Measurements from ENCODE around the gene FNDC3B.
"Not testable (repeated sequence)": the region's sequence is repeated elsewhere in the genome, so short reads cannot be mapped to it uniquely, and the experiment has no call there.

Gene FNDC3B

DNA sequence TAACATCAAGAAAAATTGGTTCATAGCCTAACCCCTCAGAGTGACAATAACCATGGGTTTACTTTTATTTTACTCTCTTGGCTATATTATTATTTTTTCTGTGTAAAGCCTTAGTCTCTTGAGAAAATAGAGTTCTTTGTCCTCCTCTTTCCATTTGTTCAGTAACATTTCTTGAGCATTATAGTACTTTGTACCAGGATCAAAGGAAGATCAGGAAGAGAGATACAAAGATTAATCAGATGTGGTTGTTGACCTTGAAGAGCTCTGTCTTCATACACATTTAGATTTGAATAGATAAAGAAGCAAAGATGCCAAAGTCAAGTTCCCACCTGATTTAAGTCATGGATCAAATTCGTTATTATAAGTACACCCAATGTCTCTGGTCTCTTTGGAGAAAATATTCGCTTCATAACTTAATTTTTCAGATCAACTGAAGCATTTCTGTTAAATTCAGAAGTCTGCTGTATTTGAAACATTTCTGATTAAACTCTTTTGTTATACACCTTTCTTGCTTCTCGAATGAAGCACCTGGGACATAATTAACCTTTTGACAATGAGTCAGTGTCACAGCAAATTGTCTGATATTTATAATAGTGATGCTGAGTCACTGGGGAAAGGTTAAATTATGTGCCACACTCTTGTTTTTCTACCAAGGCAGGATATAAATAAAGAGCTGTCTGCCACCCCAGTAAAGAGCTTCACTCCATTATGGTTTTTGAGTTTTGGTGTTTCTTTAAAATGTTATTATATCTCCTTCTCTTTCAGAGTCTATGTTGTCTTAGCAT lies 308.7 kb downstream of the FNDC3B start:
- no peaks in the 10 kb centered on the region for H3K27me3 Mint-ChIP-seq
- H3K9me3 Mint-ChIP-seq (ENCODE audit: low read depth): no peaks in the 10 kb centered on the region
- H3K27ac Mint-ChIP-seq: no peak overlapping the region
- H3K4me1 Mint-ChIP-seq (ENCODE audit: low read depth): no peaks in the 10 kb centered on the region
- H3K36me3 Mint-ChIP-seq: peaks cover 24% of the 10 kb centered on the region
- no peak overlapping the region for H3K4me3 Mint-ChIP-seq

DNA sequence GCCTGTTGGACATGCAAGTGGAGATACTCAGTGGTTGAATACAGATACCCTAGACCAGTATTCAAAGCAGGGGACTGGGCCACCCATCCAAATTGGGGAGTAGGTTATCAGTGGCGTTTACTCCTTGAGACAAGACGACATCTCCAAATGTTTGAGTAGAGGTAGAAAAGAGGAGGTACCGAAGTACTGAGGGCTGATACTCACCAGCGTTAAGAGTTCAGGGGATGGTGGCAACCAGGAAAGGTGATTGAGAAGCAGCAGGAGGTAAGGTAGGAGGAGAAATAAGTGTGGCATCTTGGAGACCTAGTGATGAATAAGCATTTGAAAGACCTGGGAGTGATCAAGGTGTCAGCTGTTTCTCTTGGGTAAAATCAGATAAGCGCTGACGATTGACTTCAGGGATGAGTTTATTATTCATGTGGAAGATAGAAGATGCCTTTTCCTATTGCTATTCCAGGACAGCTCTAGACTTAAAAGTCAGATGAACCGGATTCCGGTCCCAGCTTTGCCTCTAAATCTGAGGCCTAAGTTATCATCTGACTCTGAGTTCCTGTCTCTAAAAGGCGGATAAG lies 312.6 kb downstream of the FNDC3B start:
- no peaks in the 10 kb centered on the region for H3K27me3 Mint-ChIP-seq
- no peaks in the 10 kb centered on the region for H3K4me1 Mint-ChIP-seq (ENCODE audit: low read depth)
- H3K36me3 Mint-ChIP-seq: peaks cover 28% of the 10 kb centered on the region
- H3K4me3 Mint-ChIP-seq: no peak overlapping the region
- H3K9me3 Mint-ChIP-seq (ENCODE audit: low read depth): no peaks in the 10 kb centered on the region
- no peak overlapping the region for H3K27ac Mint-ChIP-seq

DNA sequence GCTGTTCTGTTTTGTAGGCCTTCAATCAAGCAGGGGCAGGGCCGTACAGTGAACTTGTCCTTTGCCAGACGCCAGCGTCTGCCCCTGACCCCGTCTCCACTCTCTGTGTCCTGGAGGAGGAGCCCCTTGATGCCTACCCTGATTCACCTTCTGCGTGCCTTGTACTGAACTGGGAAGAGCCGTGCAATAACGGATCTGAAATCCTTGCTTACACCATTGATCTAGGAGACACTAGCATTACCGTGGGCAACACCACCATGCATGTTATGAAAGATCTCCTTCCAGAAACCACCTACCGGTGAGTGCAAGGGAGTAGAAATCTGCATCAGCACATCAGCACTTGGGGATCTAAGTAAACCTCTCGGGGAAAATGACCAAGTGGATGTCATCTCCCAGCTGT lies 313.4 kb downstream of the FNDC3B start:
- H3K4me3 Mint-ChIP-seq: no peak overlapping the region
- peaks cover 30% of the 10 kb centered on the region for H3K36me3 Mint-ChIP-seq
- no peaks in the 10 kb centered on the region for H3K9me3 Mint-ChIP-seq (ENCODE audit: low read depth)
- no peaks in the 10 kb centered on the region for H3K4me1 Mint-ChIP-seq (ENCODE audit: low read depth)
- H3K27me3 Mint-ChIP-seq: no peaks in the 10 kb centered on the region
- H3K27ac Mint-ChIP-seq: no peak overlapping the region

DNA sequence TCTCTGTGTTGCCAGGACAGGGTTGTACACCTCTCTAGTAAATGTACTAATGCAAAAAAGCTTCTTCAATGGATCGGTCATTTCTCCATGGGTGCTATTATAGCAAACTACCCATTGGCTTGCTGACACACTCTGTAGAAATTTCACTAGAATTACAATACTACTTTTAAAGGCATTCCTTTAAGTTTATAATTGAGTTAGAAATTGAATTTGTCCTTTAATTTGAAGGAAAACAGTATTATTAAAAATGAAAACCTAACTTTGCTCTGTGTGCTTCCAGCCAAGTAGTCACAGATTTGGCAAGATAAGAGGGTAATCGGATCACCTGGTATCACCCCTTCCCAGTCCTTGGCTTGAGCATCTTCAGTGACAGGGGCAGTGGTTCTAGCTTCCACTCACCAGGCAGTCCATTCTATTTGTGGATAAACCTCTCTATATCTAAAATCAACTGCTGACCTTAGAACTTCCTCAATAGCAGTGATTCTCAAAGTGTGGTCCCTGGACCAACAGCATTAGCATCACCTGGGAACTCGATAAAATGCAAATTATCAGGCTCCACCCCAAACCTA lies 315.6 kb downstream of the FNDC3B start:
- no peaks in the 10 kb centered on the region for H3K27me3 Mint-ChIP-seq
- peaks cover 35% of the 10 kb centered on the region for H3K36me3 Mint-ChIP-seq
- H3K4me1 Mint-ChIP-seq (ENCODE audit: low read depth): no peaks in the 10 kb centered on the region
- H3K4me3 Mint-ChIP-seq: no peak overlapping the region
- no peaks in the 10 kb centered on the region for H3K9me3 Mint-ChIP-seq (ENCODE audit: low read depth)
- no peak overlapping the region for H3K27ac Mint-ChIP-seq

DNA sequence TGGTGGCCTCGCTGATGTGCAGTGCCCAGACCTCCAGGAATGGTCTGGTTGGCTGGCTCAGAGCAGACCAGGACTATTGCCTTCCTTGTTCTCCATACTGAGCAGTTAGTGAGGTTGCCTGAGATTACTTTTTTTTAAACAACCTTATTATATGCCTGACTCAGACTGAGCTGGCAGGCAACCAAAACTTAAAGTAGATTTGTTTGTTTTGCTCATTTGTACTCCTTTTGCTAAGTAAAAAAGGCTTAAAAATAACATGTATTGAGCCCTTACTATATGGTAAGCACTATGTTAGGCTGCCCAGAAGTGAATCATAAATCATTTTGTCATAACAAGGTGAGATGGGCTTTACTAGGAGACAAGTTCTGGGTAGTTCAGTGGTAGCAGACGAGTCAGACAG lies 316.5 kb downstream of the FNDC3B start:
- no peaks in the 10 kb centered on the region for H3K27me3 Mint-ChIP-seq
- H3K27ac Mint-ChIP-seq: no peak overlapping the region
- no peaks in the 10 kb centered on the region for H3K9me3 Mint-ChIP-seq (ENCODE audit: low read depth)
- peaks cover 42% of the 10 kb centered on the region for H3K36me3 Mint-ChIP-seq
- H3K4me1 Mint-ChIP-seq (ENCODE audit: low read depth): no peaks in the 10 kb centered on the region
- H3K4me3 Mint-ChIP-seq: no peak overlapping the region

DNA sequence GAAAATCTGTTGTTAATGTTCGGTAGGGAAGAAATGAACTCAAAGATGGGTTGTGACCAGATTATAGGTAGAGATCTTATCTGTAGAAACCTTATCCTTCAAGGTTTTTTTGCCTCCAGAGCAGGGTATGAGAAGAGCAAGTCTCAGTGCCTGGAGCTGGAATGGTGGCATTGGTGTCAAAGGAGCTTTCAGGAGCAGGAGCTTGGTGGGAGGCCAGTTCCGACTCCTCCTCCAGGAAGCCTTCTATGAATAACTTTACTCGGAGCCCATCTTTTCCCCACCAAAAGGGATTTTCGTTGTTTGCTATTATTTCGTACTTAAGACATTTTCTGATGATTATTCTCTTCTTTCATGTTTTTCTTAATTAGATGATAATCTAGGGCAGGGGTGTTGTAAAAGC lies 317.0 kb downstream of the FNDC3B start:
- H3K4me1 Mint-ChIP-seq (ENCODE audit: low read depth): no peaks in the 10 kb centered on the region
- no peaks in the 10 kb centered on the region for H3K27me3 Mint-ChIP-seq
- peaks cover 41% of the 10 kb centered on the region for H3K36me3 Mint-ChIP-seq
- no peak overlapping the region for H3K4me3 Mint-ChIP-seq
- no peak overlapping the region for H3K27ac Mint-ChIP-seq
- no peaks in the 10 kb centered on the region for H3K9me3 Mint-ChIP-seq (ENCODE audit: low read depth)

DNA sequence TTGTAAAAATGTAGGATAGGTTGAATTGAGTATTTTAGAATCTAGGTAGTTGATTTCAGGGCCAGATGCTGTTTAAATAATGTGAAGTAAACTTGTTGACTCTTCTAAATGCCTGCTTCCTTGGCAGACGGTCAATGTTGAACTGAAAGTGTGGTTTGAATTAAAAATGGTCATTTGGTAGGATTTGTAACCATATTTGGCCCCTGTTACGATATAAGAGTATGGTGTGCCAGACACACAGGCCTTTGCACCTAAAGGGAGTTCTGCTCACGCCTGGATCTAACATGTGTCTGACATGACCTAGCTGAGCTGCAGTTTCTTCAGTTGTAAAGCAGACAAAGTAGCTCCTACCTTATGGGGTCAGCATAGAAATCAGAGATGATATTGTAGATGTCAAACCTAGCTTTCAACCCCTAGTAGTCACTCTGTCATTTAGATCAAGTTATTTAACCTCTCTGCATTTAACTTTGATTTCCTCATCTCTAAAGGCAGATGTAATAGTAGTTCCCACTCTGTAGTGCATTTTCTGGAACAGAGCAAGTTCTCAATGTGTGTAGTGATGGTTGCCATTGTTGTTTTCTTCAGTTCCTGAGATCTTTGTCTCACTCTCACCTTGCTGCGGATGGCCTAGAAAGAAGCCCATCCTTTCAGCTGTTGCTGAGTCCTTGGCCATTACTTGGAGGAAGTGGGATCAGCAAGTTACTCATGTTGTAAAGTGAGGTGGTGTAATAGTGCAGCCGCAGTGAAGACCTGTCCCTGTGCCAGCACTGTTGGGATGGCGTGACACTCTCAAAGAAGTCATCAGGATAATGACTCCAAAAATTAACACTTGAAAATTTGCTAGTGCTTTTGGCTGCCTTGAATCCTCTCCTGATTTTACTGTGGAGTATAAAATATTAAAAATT lies 318.7 kb downstream of the FNDC3B start:
- peaks cover 37% of the 10 kb centered on the region for H3K36me3 Mint-ChIP-seq
- H3K4me1 Mint-ChIP-seq (ENCODE audit: low read depth): no peaks in the 10 kb centered on the region
- H3K9me3 Mint-ChIP-seq (ENCODE audit: low read depth): no peaks in the 10 kb centered on the region
- H3K27ac Mint-ChIP-seq: no peak overlapping the region
- H3K4me3 Mint-ChIP-seq: no peak overlapping the region
- H3K27me3 Mint-ChIP-seq: no peaks in the 10 kb centered on the region

DNA sequence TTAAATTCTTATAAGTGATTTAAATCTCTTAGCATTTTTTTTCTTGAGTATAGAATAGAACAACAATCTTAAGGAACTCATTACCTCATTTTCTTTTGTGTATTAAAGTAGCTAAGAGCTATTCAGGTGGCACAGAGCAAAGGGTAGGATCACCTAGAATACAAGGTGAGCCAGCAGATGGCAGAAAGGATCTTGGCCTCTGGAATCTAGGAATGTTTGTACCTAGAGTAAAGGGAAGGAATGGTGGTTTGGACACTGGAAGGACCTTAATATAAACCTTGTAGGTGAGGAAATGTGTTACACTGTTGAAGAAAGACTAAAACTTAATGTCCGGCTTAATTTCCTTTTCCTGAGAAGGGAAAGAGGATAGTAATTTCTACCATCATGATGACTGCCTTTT lies 319.9 kb downstream of the FNDC3B start:
- H3K4me3 Mint-ChIP-seq: no peak overlapping the region
- H3K27me3 Mint-ChIP-seq: no peaks in the 10 kb centered on the region
- H3K36me3 Mint-ChIP-seq: peaks cover 34% of the 10 kb centered on the region
- no peaks in the 10 kb centered on the region for H3K9me3 Mint-ChIP-seq (ENCODE audit: low read depth)
- no peak overlapping the region for H3K27ac Mint-ChIP-seq
- no peaks in the 10 kb centered on the region for H3K4me1 Mint-ChIP-seq (ENCODE audit: low read depth)

DNA sequence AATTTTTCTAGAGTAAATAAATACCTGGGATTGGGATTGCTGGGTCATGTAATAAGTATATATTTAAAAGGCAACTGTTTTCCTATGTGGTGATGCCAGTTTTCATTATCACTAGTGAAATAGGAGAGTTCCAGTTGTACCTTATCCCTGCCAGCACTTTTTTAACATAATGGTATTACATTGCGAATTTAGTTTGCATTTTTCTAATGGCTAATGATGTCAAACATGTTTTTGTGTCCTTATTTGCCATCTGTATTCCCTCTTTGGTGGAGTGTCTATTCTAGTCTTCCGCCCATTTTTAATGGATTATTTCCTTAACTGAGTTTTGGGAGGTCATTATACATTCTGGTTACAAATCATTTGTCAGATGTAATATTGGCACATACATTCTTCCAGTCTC lies 320.6 kb downstream of the FNDC3B start:
- Mint-ChIP-seq H3K27ac (no peak overlapping the region), H3K27me3 (no peaks in the 10 kb centered on the region), H3K4me3 (no peak overlapping the region), H3K4me1 (ENCODE audit: low read depth) (no peaks in the 10 kb centered on the region), H3K36me3 (peaks cover 32% of the 10 kb centered on the region), H3K9me3 (ENCODE audit: low read depth) (no peaks in the 10 kb centered on the region)

DNA sequence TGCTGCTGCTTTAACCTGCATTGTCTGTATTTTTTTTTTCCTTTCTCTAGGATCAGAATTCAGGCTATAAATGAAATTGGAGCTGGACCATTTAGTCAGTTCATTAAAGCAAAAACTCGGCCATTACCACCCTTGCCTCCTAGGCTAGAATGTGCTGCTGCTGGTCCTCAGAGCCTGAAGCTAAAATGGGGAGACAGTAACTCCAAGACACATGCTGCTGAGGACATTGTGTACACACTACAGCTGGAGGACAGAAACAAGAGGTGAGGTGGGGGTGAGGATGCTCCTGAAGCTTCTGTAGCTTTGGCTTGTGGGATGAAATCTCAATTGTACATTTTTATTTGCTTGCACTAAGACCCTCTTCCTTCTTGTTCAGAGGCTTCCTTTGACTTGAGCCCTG lies 323.2 kb downstream of the FNDC3B start:
- Mint-ChIP-seq H3K4me1 (ENCODE audit: low read depth) (no peaks in the 10 kb centered on the region), H3K9me3 (ENCODE audit: low read depth) (no peaks in the 10 kb centered on the region), H3K4me3 (no peak overlapping the region), H3K27me3 (no peaks in the 10 kb centered on the region), H3K36me3 (peaks cover 52% of the 10 kb centered on the region), H3K27ac (no peak overlapping the region)

DNA sequence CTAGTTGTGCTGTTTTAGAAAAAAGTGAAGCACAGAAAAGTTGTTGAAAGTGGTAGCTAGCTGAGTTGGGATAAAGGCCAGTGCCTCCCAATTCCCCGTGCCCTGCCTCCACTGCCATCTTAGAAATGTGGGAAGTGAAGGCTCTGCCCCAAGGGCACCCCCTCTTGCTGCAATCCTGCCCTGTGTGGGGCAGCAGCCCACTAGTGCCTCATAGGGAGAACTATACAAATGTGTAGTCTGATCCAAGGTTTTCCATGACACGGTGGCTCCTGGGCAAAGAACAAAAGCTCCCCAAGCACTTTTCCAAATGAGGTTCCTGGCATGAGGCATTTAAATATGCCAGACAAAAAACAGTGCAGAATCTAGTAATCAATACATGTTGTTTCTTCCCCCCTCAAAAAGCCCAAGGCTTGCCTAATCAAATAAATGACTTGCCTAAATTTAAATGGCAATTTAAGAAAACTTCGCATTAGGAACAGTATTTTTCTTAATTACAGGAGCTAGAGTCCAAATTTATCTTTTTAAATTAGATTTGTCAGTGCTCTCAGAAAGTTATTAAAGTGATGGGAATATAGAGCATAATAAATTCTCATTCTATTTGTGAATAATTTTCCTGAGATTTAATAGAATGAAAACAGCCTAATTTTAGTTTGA lies 325.1 kb downstream of the FNDC3B start:
- H3K27ac Mint-ChIP-seq: no peak overlapping the region
- no peaks in the 10 kb centered on the region for H3K27me3 Mint-ChIP-seq
- no peaks in the 10 kb centered on the region for H3K4me1 Mint-ChIP-seq (ENCODE audit: low read depth)
- H3K9me3 Mint-ChIP-seq (ENCODE audit: low read depth): no peaks in the 10 kb centered on the region
- H3K4me3 Mint-ChIP-seq: no peak overlapping the region
- peaks cover 42% of the 10 kb centered on the region for H3K36me3 Mint-ChIP-seq

DNA sequence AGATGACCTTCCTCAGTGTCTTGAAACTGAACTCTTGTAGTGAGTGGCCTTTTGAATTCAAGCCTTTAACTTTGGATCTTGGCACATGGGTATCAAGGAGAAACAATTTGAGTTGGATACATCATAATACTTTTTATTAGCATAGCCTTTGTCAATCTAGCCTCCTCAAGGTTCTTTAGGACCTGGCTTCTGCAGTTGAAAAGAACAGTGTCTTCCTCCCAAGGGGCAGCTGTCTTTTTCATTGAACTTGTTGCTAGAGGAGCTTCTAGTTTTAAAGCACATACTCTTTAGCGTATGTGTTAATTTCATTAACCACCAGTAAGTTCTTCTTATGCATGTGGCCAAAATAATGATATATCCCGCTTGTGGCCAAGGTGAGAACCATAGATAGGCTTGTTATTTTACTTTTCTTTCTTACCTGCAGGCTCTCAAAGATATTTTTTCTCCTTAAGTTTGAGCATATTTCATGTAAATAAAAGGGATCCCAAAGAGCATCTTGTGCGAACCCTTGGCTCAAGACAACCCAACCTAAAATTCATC lies 325.7 kb downstream of the FNDC3B start:
- H3K9me3 Mint-ChIP-seq (ENCODE audit: low read depth): no peaks in the 10 kb centered on the region
- H3K4me1 Mint-ChIP-seq (ENCODE audit: low read depth): no peaks in the 10 kb centered on the region
- peaks cover 46% of the 10 kb centered on the region for H3K36me3 Mint-ChIP-seq
- no peaks in the 10 kb centered on the region for H3K27me3 Mint-ChIP-seq
- H3K4me3 Mint-ChIP-seq: no peak overlapping the region
- H3K27ac Mint-ChIP-seq: no peak overlapping the region

DNA sequence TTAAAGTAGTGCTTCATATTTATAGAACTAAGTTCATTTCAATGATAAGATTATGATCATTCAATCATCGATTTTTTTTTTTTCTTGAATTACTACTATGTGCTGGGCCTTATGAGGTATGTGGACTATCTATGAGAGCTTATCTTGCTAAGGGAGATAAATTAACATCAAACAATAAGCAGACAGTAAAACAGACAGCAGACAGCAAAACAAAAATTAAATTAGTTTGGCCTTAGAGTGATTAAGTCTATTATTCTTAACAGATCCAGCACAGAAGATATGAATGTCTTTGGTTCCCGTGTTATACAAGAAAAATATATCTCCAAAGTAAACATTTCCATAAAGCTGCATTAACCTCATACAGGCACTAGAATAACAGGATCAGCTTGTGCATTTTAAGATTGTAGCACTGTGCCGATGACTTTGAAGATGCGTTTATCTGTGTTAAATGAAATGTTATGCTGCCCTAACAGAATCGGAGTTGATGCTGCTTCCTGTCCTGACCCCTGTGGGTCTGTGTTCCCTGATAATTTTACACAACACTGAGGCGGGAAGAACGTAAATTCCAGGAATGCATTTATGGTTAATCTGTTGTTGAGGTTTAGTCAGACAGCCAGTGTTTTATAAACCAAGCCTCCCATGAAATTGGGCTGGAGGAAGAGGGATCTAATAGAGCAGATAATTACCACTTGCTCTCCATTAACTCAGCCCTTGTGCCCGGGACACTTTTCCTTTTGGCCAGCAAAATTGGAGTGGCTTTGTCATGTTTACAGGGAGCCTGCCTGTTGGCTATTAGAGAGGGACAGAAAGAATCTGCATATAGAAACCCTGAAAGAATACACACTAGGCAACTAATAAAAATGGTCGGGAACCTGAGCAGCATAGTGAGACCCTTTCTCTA lies 328.1 kb downstream of the FNDC3B start:
- no peaks in the 10 kb centered on the region for H3K9me3 Mint-ChIP-seq (ENCODE audit: low read depth)
- H3K27me3 Mint-ChIP-seq: no peaks in the 10 kb centered on the region
- peaks cover 48% of the 10 kb centered on the region for H3K36me3 Mint-ChIP-seq
- H3K27ac Mint-ChIP-seq: no peak overlapping the region
- H3K4me1 Mint-ChIP-seq (ENCODE audit: low read depth): no peaks in the 10 kb centered on the region
- H3K4me3 Mint-ChIP-seq: no peak overlapping the region

DNA sequence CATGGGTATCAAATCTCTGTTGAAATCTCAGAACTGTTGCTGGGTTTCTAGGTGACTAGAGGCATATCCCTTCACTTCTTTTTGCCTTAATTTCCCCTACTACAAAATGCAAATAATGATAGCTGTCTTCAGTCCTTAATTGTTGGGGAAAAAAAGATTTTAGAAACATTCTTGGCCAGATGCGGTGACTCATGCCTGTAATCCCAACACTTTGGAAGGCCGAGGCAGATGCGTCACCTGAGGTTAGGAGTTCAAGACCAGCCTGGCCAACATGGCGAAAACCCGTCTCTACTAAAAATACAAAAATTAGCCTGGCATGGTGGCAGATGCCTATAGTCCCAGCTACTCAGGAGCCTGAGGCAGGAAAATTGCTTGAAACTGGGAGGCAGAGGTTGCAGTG lies 329.2 kb downstream of the FNDC3B start:
- peaks cover 45% of the 10 kb centered on the region for H3K36me3 Mint-ChIP-seq
- not testable (repeated sequence) for H3K27me3 Mint-ChIP-seq; H3K9me3 Mint-ChIP-seq (ENCODE audit: low read depth); H3K4me1 Mint-ChIP-seq (ENCODE audit: low read depth); H3K27ac Mint-ChIP-seq; H3K4me3 Mint-ChIP-seq
